NCI-H526 (cell line): ENCODE data around the gene CDYL2.
A peak's percentile ranks its signal among the peaks of the same experiment; 100 is the strongest.

ENCODE experiments used
- DNase-seq, 2 experiments: peaks; one replicate each; lab custom pipeline; 2025; lab: John Stamatoyannopoulos, UW

The CDYL2 gene

GRCh38 chr16:80705596-80705995, 98.8 kb downstream of the CDYL2 start:
- no peak for DNase-seq

- no peak for DNase-seq
Observed at GRCh38 chr16:80704751-80705505, 99.5 kb downstream of the CDYL2 start.

GRCh38 chr16:80703131-80704071, 101.0 kb downstream of the CDYL2 start:
- no peak for DNase-seq

GRCh38 chr16:80702696-80703095, 101.7 kb downstream of the CDYL2 start:
- no peak for DNase-seq

GRCh38 chr16:80700558-80700957, 103.8 kb downstream of the CDYL2 start:
- DNase-seq: peak in 1 of 2 experiments; percentile 2

- DNase-seq: no peak
Observed at GRCh38 chr16:80695020-80695419, 109.4 kb downstream of the CDYL2 start.

- DNase-seq: no peak
Observed at GRCh38 chr16:80693553-80693952, 110.8 kb downstream of the CDYL2 start.

- no peak for DNase-seq
Observed at GRCh38 chr16:80692270-80692669, 112.1 kb downstream of the CDYL2 start.

- no peak for DNase-seq
Observed at GRCh38 chr16:80691111-80691741, 113.2 kb downstream of the CDYL2 start.

GRCh38 chr16:80689487-80689886, 114.9 kb downstream of the CDYL2 start:
- DNase-seq: no peak

GRCh38 chr16:80687606-80688005, 116.8 kb downstream of the CDYL2 start:
- no peak for DNase-seq

- no peak for DNase-seq
Observed at GRCh38 chr16:80684906-80685305, 119.5 kb downstream of the CDYL2 start.

GRCh38 chr16:80684136-80684765, 120.1 kb downstream of the CDYL2 start:
- DNase-seq: no peak

GRCh38 chr16:80683646-80684045, 120.8 kb downstream of the CDYL2 start:
- DNase-seq: no peak

- no peak for DNase-seq
Observed at GRCh38 chr16:80682421-80683070, 121.9 kb downstream of the CDYL2 start.

GRCh38 chr16:80681436-80681835, 123.0 kb downstream of the CDYL2 start:
- no peak for DNase-seq

GRCh38 chr16:80680839-80681238, 123.6 kb downstream of the CDYL2 start:
- DNase-seq: no peak

- no peak for DNase-seq
Observed at GRCh38 chr16:80680046-80680445, 124.4 kb downstream of the CDYL2 start.

GRCh38 chr16:80674884-80675283, 129.5 kb downstream of the CDYL2 start:
- DNase-seq: no peak

- no peak for DNase-seq
Observed at GRCh38 chr16:80672379-80672778, 132.0 kb downstream of the CDYL2 start.

GRCh38 chr16:80671281-80671849, 133.0 kb downstream of the CDYL2 start:
- no peak for DNase-seq
